ENCODE results near the gene AGPAT2. TPM values are rescaled to one million over a fixed set of nuclear protein-coding genes. Genes with fewer than 3 reads are reported as not detected.

The AGPAT2 gene
- total and polyA plus RNA-seq, 2 of the 4 experiments (the other 2 are of a cell fraction): 16.1 to 39.5 TPM

- Histone ChIP-seq H4K20me1 (ENCODE audit: insufficient read depth, low read length) (peaks cover 11% of the 10 kb centered on the region; the same call in 1 of the 2 replicates), H2BK120ac (ENCODE audit: low read depth, low read length) (no peak overlapping the region), H3K27me3 (ENCODE audit: control insufficient read depth, insufficient read depth, low read length) (no peaks in the 10 kb centered on the region), H2AFZ (replicated peaks; ENCODE audit: low read length, poor library complexity) (no peak overlapping the region), H4K5ac (ENCODE audit: low read depth, low read length) (no peak overlapping the region), H3K14ac (replicated peaks; ENCODE audit: low read depth, low read length) (no peak overlapping the region), H3K23ac (ENCODE audit: low read depth, low read length) (no peak overlapping the region), H3K18ac (ENCODE audit: low read depth, low read length) (no peak overlapping the region), H4K91ac (ENCODE audit: insufficient read depth, low read depth, low read length) (no peak overlapping the region), H2AK5ac (ENCODE audit: low read depth, low read length) (no peak overlapping the region), H3K36me3 (ENCODE audit: control insufficient read depth, insufficient read depth, low read length) (peaks cover 16% of the 10 kb centered on the region; the same call in 1 of the 2 replicates), H2BK15ac (ENCODE audit: low read depth, low read length) (no peak overlapping the region), H3K4me3 (ENCODE audit: insufficient read depth, low read depth, low read length) (no peak overlapping the region), H3K9me1 (ENCODE audit: insufficient read depth, low read length) (no peaks in the 10 kb centered on the region), H3K9ac (ENCODE audit: low read depth, low read length) (no peak overlapping the region), H3K4me1 (ENCODE audit: control insufficient read depth, insufficient read depth, low read length) (no peaks in the 10 kb centered on the region), H2BK20ac (ENCODE audit: low read depth, low read length) (no peak overlapping the region), H3K27ac (ENCODE audit: insufficient read depth, low read length) (no peak overlapping the region), H3K9me3 (ENCODE audit: control insufficient read depth, insufficient read depth, low read length) (no peaks in the 10 kb centered on the region), H3K56ac (ENCODE audit: extremely low read depth, insufficient read depth, low read length) (no peak overlapping the region), H3K4me2 (ENCODE audit: low read depth, low read length) (no peak overlapping the region), H2AK9ac (replicated peaks; ENCODE audit: low read depth, low read length, poor library complexity) (no peak overlapping the region), H3K4ac (ENCODE audit: low read depth, low read length) (no peak overlapping the region), H2BK5ac (ENCODE audit: low read depth, low read length, poor library complexity, severe bottlenecking) (no peak overlapping the region), H4K8ac (ENCODE audit: low read depth in 2 of 2, low read length in 2 of 2) (no peak overlapping the region), H3K79me1 (ENCODE audit: low read depth in 1 of 2, low read length in 2 of 2) (peaks cover 0 to 23% of the 10 kb centered on the region in 2 experiments; a peak in 1 of 4 replicates)
- ChIA-PET POLR2A (ENCODE audit: unreplicated experiment) (no interaction called here), CTCF (no interaction called here)
- intact Hi-C loops (cut with micrococcal nuclease): no loop called here
- dilution Hi-C loops (cut with HindIII; ENCODE audit: low sequenced_read_pairs, unreplicated experiment): no loop called here
- no TSS peak for BruUV-seq (replicated peaks)
- TF ChIP-seq RFX5 (IDR thresholded peaks at IDR 0.05; ENCODE audit: low read depth, low read length) (no peak), CTCF (conservative IDR thresholded peaks at IDR 0.05; ENCODE audit: low read depth, low read length) (no peak), MXI1 (IDR thresholded peaks at IDR 0.05; ENCODE audit: borderline replicate concordance, low read depth, low read length) (no peak)
- ATAC-seq (ENCODE audit: low read depth) (no peak), DNase-seq (no peak)
- 100% methylated on average over 3 of the region's 6 CpGs; no CpG with 5 or more reads in 1 of the 2 experiments for WGBS, 2 experiments (ENCODE audit: extremely low coverage in 2 of 2, insufficient read length in 1 of 2)
- in situ Hi-C loops (cut with MboI; ENCODE audit: low sequenced_read_pairs): no loop called here
Observed at GRCh38 chr9:136678624-136679023, 8.6 kb downstream of the AGPAT2 start.

All from IMR-90 (cell line).